Measurements from ENCODE around the gene LUC7L3. TPM values are rescaled to one million over a fixed set of nuclear protein-coding genes. Genes with fewer than 3 reads are reported as not detected.

LUC7L3 gene
- total RNA-seq, 4 donors from 2014 or later = 62.8 to 984 (median 159) TPM

GRCh38 chr17:50797135-50797810 lies 77.9 kb downstream of the LUC7L3 start:
- intact Hi-C loops (cut with DNase I; ENCODE audit: low total_unique reads) = no loop called here
- 64 to 78% methylated on average over 3 to 11 of the region's 11 CpGs for WGBS, 2 donors (ENCODE audit: low coverage in 1 of 2)
- DNase-seq = no peak
- no peaks in the 10 kb centered on the region for H3K36me3 ChIP-seq
- H3K4me1 ChIP-seq = no peaks in the 10 kb centered on the region
- no peak overlapping the region for H3K4me3 ChIP-seq
- no peak for TF ChIP-seq POLR2AphosphoS5 (IDR thresholded peaks at IDR 0.05)
- TF ChIP-seq POLR2A (IDR thresholded peaks at IDR 0.05) = no peak
- H3K27me3 ChIP-seq = no peaks in the 10 kb centered on the region
- no peaks in the 10 kb centered on the region for H3K9me3 ChIP-seq
- no peak overlapping the region for H3K27ac ChIP-seq
- in situ Hi-C loops (cut with MboI; ENCODE audit: low pct_ligation_motif_present in 1 of 4, low pct_unique_long_range_greater_than_20kb in 1 of 4, low sequenced_read_pairs in 3 of 4) = no loop called here

GRCh38 chr17:50798424-50799288 lies 79.3 kb downstream of the LUC7L3 start:
- WGBS, 2 donors (ENCODE audit: low coverage in 1 of 2) = 88% methylated on average over 19 of the region's 19 CpGs; no CpG with 5 or more reads in 1 of the 2 donors
- H3K27ac ChIP-seq = no peak overlapping the region

GRCh38 chr17:50799582-50799981 lies 80.2 kb downstream of the LUC7L3 start:
- no peak for TF ChIP-seq POLR2AphosphoS5 (IDR thresholded peaks at IDR 0.05)
- no peak for TF ChIP-seq CTCF (IDR thresholded peaks at IDR 0.05)
- TF ChIP-seq POLR2A (IDR thresholded peaks at IDR 0.05) = no peak
- TF ChIP-seq EP300 (IDR thresholded peaks at IDR 0.05; ENCODE audit: low read depth) = no peak
- no peaks in the 10 kb centered on the region for H3K4me1 ChIP-seq
- no peak for DNase-seq
- H3K27me3 ChIP-seq = no peaks in the 10 kb centered on the region
- no peaks in the 10 kb centered on the region for H3K36me3 ChIP-seq
- H3K9me3 ChIP-seq = no peaks in the 10 kb centered on the region
- in situ Hi-C loops (cut with MboI; ENCODE audit: low pct_ligation_motif_present in 1 of 4, low pct_unique_long_range_greater_than_20kb in 1 of 4, low sequenced_read_pairs in 3 of 4) = no loop called here
- 86% methylated on average over 9 of the region's 9 CpGs; no CpG with 5 or more reads in 1 of the 2 donors for WGBS, 2 donors (ENCODE audit: low coverage in 1 of 2)
- no peak overlapping the region for H3K4me3 ChIP-seq
- no peak overlapping the region for H3K27ac ChIP-seq
- intact Hi-C loops (cut with DNase I; ENCODE audit: low total_unique reads) = no loop called here

More at GRCh38 chr17:50798424-50799288, 79.3 kb downstream of the LUC7L3 start:
- no peaks in the 10 kb centered on the region for H3K9me3 ChIP-seq
- H3K36me3 ChIP-seq = no peaks in the 10 kb centered on the region
- intact Hi-C loops (cut with DNase I; ENCODE audit: low total_unique reads) (no loop called here), in situ Hi-C loops (cut with MboI; ENCODE audit: low pct_ligation_motif_present in 1 of 4, low pct_unique_long_range_greater_than_20kb in 1 of 4, low sequenced_read_pairs in 3 of 4) (no loop called here)
- no peaks in the 10 kb centered on the region for H3K27me3 ChIP-seq
- H3K4me1 ChIP-seq = no peaks in the 10 kb centered on the region
- no peak for DNase-seq
- H3K4me3 ChIP-seq = no peak overlapping the region
- TF ChIP-seq CTCF (IDR thresholded peaks at IDR 0.05) = no peak
- TF ChIP-seq POLR2AphosphoS5 (IDR thresholded peaks at IDR 0.05) = no peak
- no peak for TF ChIP-seq EP300 (IDR thresholded peaks at IDR 0.05; ENCODE audit: low read depth)
- no peak for TF ChIP-seq POLR2A (IDR thresholded peaks at IDR 0.05)

- Histone ChIP-seq H3K27ac (no peak overlapping the region), H3K9me3 (no peaks in the 10 kb centered on the region), H3K27me3 (no peaks in the 10 kb centered on the region), H3K36me3 (no peaks in the 10 kb centered on the region), H3K4me3 (no peak overlapping the region), H3K4me1 (no peaks in the 10 kb centered on the region)
- in situ Hi-C loops (cut with MboI; ENCODE audit: low pct_ligation_motif_present in 1 of 4, low pct_unique_long_range_greater_than_20kb in 1 of 4, low sequenced_read_pairs in 3 of 4) (no loop called here), intact Hi-C loops (cut with DNase I; ENCODE audit: low total_unique reads) (no loop called here)
- DNase-seq = no peak
- no peak for TF ChIP-seq EP300 (IDR thresholded peaks at IDR 0.05; ENCODE audit: low read depth)
- no peak for TF ChIP-seq POLR2AphosphoS5 (IDR thresholded peaks at IDR 0.05)
- TF ChIP-seq POLR2A (IDR thresholded peaks at IDR 0.05) = no peak
- no peak for TF ChIP-seq CTCF (IDR thresholded peaks at IDR 0.05)
- WGBS, 2 donors (ENCODE audit: low coverage in 1 of 2) = 84 to 89% methylated on average over 10 to 12 of the region's 12 CpGs
Measured at GRCh38 chr17:50800196-50800700, 80.8 kb downstream of the LUC7L3 start.
